ENCODE measurements around the gene PROX2.

PROX2 gene

DNA sequence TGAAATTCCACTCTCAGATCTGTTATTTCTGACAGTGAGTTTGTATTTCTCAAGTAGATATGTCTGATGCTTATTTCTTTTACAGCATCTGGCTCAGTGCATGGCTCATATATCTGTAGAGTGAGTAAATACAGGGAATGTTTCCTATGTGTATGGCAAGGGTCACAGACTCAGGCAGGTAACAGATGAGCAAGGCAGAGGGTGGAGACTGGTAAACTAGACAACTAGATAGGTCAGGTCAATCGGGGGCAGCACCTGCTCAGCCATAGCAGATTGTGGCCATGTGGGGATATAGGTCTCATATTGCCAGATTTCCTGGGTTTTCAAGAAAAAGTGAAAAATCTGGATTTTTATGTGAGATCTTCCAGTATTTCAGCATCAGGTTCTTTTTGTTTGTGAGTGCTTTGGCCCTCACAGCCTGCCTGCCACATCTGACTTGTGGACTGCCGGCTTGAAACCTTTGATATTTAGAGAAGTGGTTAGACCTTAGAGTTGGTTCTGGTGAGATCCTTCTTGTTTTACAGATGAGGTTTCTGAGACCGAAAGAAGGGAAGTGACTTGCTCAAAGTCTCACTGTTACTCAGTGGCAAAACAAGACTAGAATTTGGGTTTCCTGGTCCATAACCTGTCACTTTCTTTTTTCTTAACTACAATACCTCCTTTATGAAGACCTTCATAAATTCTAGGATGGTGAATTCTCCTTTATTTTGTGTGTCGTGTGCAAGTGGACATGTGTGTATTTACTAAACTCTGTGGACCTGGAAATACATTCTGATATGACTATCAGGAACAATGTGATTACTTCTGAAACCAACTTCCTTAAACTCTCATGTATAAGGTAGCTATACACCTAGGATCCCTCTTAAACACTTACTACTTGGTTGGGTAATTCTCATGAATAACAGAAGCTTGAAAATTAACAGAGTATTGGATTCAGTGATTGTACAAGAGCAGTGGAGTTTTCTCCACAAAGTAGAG, 34.4 kb downstream of the PROX2 start:
- peak; percentile 21 for DNase-seq

DNA sequence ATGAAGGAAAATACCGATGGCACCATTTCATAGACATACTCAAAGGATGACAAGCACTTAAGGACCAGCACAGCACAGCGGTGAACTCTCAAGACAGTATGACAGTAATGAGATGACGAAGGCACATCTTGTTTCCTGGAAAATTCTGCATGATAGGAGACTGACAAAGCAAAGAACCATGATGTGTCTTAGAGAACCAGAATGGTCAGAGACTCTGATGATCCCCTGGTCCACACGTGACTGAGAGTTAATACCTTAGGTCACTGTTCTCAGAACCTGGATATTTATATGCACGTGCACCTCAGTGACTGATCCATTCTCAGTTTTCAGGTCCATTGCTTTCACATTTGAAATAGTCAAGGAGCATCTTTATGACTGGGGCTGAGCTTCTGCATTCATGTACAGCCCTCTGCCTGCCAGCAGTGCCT, 35.3 kb downstream of the PROX2 start:
- no peak for DNase-seq

DNA sequence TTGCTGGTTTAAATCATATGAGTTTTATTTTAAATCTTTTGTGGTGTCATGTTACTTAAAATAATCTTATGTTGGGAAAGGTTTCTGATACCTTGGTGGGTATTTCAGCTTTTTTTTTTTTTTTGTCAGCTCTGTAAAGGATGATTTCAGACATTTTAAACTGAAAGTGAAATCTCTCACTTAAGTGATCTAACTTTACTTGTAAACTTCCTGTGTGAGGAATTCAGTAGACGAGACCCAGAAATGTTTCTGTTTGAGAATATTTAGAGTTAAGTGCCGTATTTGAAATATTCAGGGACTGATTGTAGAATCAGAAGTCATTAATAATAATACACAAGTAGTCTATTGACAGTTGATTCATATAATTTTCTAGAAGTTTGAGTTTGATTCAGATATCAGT, 37.8 kb downstream of the PROX2 start:
- peak; percentile 40 for DNase-seq

DNA sequence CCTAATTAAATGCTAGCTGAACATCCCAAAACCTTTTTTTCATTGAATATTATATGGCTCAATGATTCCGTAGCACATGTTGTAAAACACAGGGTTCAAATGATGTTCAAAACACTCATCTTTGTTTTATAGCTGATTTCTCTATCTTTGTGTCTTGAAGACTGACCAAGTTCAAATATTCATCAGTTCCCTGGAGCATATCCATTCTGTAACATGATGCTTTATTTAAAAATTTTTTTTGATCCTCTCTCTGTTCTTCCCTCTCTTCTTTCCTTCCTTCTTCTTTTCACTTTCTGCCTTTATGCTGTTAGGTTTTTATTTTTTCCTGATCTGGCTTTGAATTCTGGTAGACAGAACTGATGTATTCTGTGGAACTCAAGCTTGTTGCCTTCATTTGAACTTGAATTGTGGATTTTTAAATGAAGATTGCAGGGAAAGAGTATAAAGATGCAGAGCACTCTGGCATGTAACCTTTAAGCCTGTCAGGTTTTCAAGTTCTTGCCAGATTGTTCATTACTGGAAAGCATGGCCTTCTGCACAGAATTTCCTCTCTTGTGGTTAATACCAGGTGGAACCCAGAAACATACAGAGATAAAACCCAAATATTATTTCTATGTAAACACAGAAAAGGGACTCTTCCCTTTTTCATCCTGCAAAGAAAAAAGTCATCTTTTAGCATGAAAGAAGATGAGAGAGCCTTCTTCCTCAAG, 39.5 kb downstream of the PROX2 start:
- no peak for DNase-seq

DNA sequence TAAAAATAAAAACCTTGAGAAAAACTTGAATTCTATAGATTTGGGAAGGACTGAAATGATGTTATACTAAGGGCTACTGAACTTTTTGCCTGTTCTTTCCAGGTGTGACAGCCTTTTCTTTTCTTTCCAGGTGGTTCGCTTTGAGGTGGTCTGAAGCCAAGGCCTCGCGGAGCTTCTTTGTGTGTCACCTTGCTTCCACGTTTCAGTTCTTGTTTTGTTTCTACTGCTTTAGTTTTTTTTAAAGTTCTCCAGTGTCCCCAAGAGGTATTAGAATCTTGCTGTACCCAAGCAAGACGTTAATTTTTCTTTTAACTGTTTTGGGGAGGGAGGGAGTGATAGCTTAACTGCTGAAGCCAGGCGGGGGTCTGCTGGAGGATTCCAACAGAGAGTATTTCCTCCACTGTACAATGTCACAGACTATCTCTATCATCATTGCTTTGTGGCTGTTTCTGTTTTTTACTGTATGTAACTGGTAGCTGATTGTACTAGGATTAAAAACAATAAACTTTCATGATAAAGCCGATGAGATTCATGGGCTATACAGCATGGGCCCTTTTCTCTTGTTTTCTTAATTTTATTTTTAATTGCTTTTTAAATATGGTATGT, 40.2 kb downstream of the PROX2 start:
- no peak for DNase-seq

DNA sequence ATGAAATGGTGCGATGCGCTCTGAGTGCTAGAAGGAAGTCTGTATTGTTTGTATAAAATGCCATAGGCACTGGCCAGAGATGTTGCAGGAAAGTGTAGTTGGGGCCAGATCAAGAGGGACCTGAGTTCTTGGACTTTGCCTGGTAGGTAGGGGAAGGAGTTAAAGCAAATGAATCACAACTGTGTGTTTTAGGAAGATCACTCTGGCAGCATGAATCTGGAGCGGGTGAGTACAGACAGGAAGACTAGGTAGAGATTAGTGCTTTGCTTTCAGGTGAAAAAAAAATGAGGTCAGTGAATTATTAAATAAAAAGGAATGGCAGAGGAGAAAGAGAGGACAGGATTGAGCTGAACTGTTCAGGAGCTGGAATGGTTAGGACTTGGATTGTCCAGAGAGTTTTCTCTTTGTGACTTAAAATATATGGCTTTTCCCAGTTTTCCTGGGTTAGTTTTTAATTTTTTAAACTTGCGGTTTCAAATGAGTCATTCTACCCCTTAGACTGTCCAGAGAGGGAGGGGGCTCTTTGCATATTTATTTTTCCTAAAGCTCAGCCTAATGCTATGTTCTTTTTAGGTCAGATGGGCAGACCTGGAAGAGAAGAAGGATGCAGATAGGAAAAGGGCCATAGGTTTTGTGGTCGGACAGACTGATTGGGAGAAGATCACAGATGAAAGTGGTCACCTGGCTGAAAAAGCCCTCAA, 41.1 kb downstream of the PROX2 start:
- no peak for DNase-seq

DNA sequence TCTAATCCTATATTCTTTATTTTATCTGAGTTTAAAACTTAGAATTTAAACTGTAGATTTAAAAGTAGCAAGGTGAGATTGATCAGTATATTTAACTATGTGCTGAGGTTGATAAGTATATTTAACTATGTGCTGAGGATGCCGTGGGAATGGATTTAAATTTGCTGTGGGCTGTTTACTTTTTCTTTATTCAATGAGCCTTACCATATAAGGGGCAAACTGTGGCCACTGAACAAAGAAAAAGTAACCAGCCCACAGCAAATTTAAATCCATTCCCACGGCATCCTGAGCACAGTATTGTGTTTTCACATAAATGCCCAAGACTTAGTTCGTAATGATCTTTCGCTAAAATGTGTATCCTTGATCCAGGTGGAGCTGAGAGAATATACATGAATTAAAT, 43.1 kb downstream of the PROX2 start:
- DNase-seq, result no peak

DNA sequence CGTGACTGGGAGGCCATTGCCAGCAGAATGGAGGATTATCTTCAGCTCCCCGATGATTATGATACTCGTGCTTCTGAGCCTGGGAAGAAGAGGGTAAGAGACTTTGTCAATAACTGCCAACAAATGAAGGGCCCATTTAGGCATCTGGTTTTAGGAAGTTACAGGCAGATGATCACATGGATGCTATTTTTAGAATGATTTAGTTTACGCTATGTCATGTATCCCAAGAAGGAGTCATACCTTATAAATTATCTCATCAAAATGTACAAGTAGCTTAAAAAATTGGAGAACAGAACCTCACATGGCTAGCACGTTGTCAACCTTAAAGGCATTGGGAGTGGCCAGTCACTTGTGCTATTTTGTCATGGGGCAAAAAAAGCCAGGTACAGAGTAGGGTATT, 46.7 kb downstream of the PROX2 start:
- DNase-seq, result no peak

DNA sequence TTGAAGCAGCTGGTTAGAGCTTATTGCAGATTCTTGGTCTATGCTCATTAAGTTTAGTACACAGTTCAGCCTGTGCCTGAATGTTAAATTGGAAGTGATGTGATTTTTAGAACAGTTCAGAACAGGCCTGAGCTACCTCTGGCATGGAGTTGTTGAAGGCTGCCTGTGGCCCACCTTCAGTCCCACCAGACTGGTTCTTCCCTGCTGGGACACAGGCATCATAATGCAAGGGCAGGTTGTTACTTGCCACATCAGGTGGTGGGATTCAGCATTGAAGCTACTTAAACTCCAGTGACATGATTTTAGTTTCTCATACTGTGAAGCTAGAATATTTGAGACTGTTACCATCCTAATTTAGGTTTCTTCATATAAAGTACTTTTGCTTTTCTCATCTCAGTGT, 49.4 kb downstream of the PROX2 start:
- DNase-seq, result no peak
